KMS-11 (cell line): ENCODE measurements around the gene FHIT.

ENCODE experiments used
- H2AFZ ChIP-seq: fragments of 200-600 bp; sonication (generic); 2 replicates; pipeline ENCODE4 v1.6.1; 2016; ENCODE audit warnings: antibody characterized with exemption, mixed run types, low read depth
- H3K27ac ChIP-seq: fragments of 200-600 bp; sonication (generic); 2 replicates; pipeline ENCODE4 v1.6.1; 2016; ENCODE audit warnings: mild to moderate bottlenecking, mixed run types
- H3K27me3 ChIP-seq: fragments of 200-600 bp; sonication (generic); 2 replicates; pipeline ENCODE4 v1.6.1; 2017; ENCODE audit warnings: mild to moderate bottlenecking, low read depth, mixed run types, moderate library complexity; ENCODE audit not compliant: insufficient read depth
- H3K36me3 ChIP-seq: fragments of 200-600 bp; sonication (generic); 2 replicates; pipeline ENCODE4 v1.6.1; 2017; ENCODE audit warnings: mild to moderate bottlenecking, mixed run types; ENCODE audit not compliant: insufficient read depth
- H3K4me1 ChIP-seq: fragments of 200-600 bp; sonication (generic); 2 replicates; pipeline ENCODE4 v1.6.1; 2016; ENCODE audit warnings: mild to moderate bottlenecking, low read depth, mixed run types; ENCODE audit not compliant: poor library complexity, severe bottlenecking
- H3K4me2 ChIP-seq: fragments of 200-600 bp; sonication (generic); 2 replicates; pipeline ENCODE4 v1.7.0; 2016; ENCODE audit warnings: mild to moderate bottlenecking, mixed run types
- H3K4me3 ChIP-seq: fragments of 200-600 bp; sonication (generic); IDR thresholded peaks from 2 replicates; pipeline ENCODE4 v1.6.1; 2017; ENCODE audit warnings: low read depth, low read length, mixed read lengths; ENCODE audit not compliant: insufficient read depth
- H3K79me2 ChIP-seq: fragments of 200-600 bp; sonication (generic); 2 replicates; pipeline ENCODE4 v1.6.1; 2016; ENCODE audit warnings: low read depth, mixed run types; ENCODE audit not compliant: insufficient read depth
- H3K9ac ChIP-seq: fragments of 200-600 bp; sonication (generic); 2 replicates; pipeline ENCODE4 v1.6.1; 2016; ENCODE audit warnings: mild to moderate bottlenecking, mixed run types
- H4K20me1 ChIP-seq: fragments of 200-600 bp; sonication (generic); 2 replicates; pipeline ENCODE4 v1.6.1; 2016; ENCODE audit warnings: mild to moderate bottlenecking, mixed run types; ENCODE audit not compliant: insufficient read depth
- CTCF ChIP-seq: fragments of 200-600 bp; sonication (generic); conservative IDR thresholded peaks from 2 replicates; pipeline ENCODE4 v1.6.1; 2017; ENCODE audit warnings: low read depth, mild to moderate bottlenecking, antibody characterized with exemption, low read length, moderate library complexity, mixed read lengths

Gene FHIT

GRCh38 chr3:60669636-60670035 lies 581.6 kb downstream of the FHIT start:
- no peaks in the 10 kb centered on the region for H3K79me2 ChIP-seq
- H2AFZ ChIP-seq = no peak overlapping the region
- no peaks in the 10 kb centered on the region for H3K36me3 ChIP-seq
- no peak overlapping the region for H3K4me3 ChIP-seq
- H3K9ac ChIP-seq = no peak overlapping the region
- no peak overlapping the region for H3K4me2 ChIP-seq
- H4K20me1 ChIP-seq = no peaks in the 10 kb centered on the region
- no peak overlapping the region for H3K27ac ChIP-seq
- TF ChIP-seq CTCF = no peak
- H3K27me3 ChIP-seq = no peaks in the 10 kb centered on the region
- no peaks in the 10 kb centered on the region for H3K4me1 ChIP-seq

- H3K9ac ChIP-seq = no peak overlapping the region
- no peaks in the 10 kb centered on the region for H3K79me2 ChIP-seq
- no peak overlapping the region for H3K27ac ChIP-seq
- H2AFZ ChIP-seq = no peak overlapping the region
- H3K36me3 ChIP-seq = no peaks in the 10 kb centered on the region
- no peak for TF ChIP-seq CTCF
- no peak overlapping the region for H3K4me3 ChIP-seq
- no peaks in the 10 kb centered on the region for H3K27me3 ChIP-seq
- peaks cover 16% of the 10 kb centered on the region for H3K4me1 ChIP-seq
- no peak overlapping the region for H3K4me2 ChIP-seq
- H4K20me1 ChIP-seq = no peaks in the 10 kb centered on the region
Observed at GRCh38 chr3:60660026-60660425, 591.2 kb downstream of the FHIT start.

- Histone ChIP-seq H3K4me3 (no peak overlapping the region), H3K4me1 (peaks cover 16% of the 10 kb centered on the region), H3K36me3 (no peaks in the 10 kb centered on the region), H3K4me2 (no peak overlapping the region), H3K79me2 (no peaks in the 10 kb centered on the region), H2AFZ (no peak overlapping the region), H4K20me1 (no peaks in the 10 kb centered on the region), H3K9ac (no peak overlapping the region), H3K27me3 (no peaks in the 10 kb centered on the region), H3K27ac (no peak overlapping the region)
- TF ChIP-seq CTCF = no peak
Observed at GRCh38 chr3:60659098-60659497, 592.2 kb downstream of the FHIT start.

- no peak for TF ChIP-seq CTCF
- H4K20me1 ChIP-seq = no peaks in the 10 kb centered on the region
Observed at GRCh38 chr3:60657972-60658371, 593.3 kb downstream of the FHIT start.

GRCh38 chr3:60652829-60653228 lies 598.4 kb downstream of the FHIT start:
- H3K4me3 ChIP-seq = no peak overlapping the region
- H3K4me1 ChIP-seq = peaks cover 28% of the 10 kb centered on the region
- no peak for TF ChIP-seq CTCF
- H3K79me2 ChIP-seq = no peaks in the 10 kb centered on the region
- peak overlapping the region; percentile 38 for H3K4me2 ChIP-seq
- no peaks in the 10 kb centered on the region for H4K20me1 ChIP-seq
- H3K27ac ChIP-seq = peak overlapping the region; percentile 33; the same call in 1 of the 2 replicates
- H3K9ac ChIP-seq = no peak overlapping the region
- H3K36me3 ChIP-seq = no peaks in the 10 kb centered on the region
- no peak overlapping the region for H2AFZ ChIP-seq
- no peaks in the 10 kb centered on the region for H3K27me3 ChIP-seq

More at GRCh38 chr3:60657972-60658371, 593.3 kb downstream of the FHIT start:
- Histone ChIP-seq H3K9ac (no peak overlapping the region), H2AFZ (no peak overlapping the region), H3K79me2 (no peaks in the 10 kb centered on the region), H3K4me1 (peaks cover 25% of the 10 kb centered on the region), H3K27ac (no peak overlapping the region), H3K4me2 (no peak overlapping the region; the same call in 1 of the 2 replicates), H3K27me3 (no peaks in the 10 kb centered on the region), H3K4me3 (no peak overlapping the region), H3K36me3 (no peaks in the 10 kb centered on the region)
